ENCODE data around the gene ETV3. TPM values are rescaled to one million over a fixed set of nuclear protein-coding genes. Genes with fewer than 3 reads are reported as not detected.
A peak's percentile ranks its signal among the peaks of the same experiment; 100 is the strongest.

The ETV3 gene
- total RNA-seq, 2 experiments from 2014 or later: 11.1 to 20.4 TPM

GRCh38 chr1:157132111-157132510 is 6.1 kb downstream of the ETV3 start:
- H2AFZ ChIP-seq (ENCODE audit: low read length): no peak overlapping the region
- no peak overlapping the region for H3K27ac ChIP-seq (ENCODE audit: low read depth, low read length, poor library complexity, severe bottlenecking)
- H3K4me3 ChIP-seq (ENCODE audit: low read depth, low read length, poor library complexity, severe bottlenecking): no peak overlapping the region
- H3K9me3 ChIP-seq (ENCODE audit: low read length): no peaks in the 10 kb centered on the region
- intact Hi-C loops (cut with micrococcal nuclease; ENCODE audit: unreplicated experiment): no loop called here
- CTCF ChIA-PET (ENCODE audit: unreplicated experiment): no interaction called here
- DNase-seq (ENCODE audit: low spot score): no peak
- POLR2A ChIA-PET: no interaction called here
- no peak overlapping the region for H3K4me2 ChIP-seq (ENCODE audit: low read length)
- H3K4me1 ChIP-seq (ENCODE audit: insufficient read depth, low read length, poor library complexity, severe bottlenecking): peaks cover 11% of the 10 kb centered on the region
- H3K79me2 ChIP-seq (ENCODE audit: insufficient read depth, low read depth, low read length): peaks cover 15% of the 10 kb centered on the region
- no peaks in the 10 kb centered on the region for H3K9me2 ChIP-seq (ENCODE audit: insufficient read depth, low read length)
- no TSS peak for BruUV-seq (replicated peaks)
- peaks cover 83% of the 10 kb centered on the region for H3K36me3 ChIP-seq (ENCODE audit: insufficient read depth, low read length)
- TF ChIP-seq CTCF (conservative IDR thresholded peaks at IDR 0.05; ENCODE audit: low read length) (no peak), EZH2phosphoT487 (IDR thresholded peaks at IDR 0.05; ENCODE audit: borderline replicate concordance, low read depth, low read length) (no peak)
- H4K20me1 ChIP-seq (ENCODE audit: insufficient read depth, low read length): peaks cover 13% of the 10 kb centered on the region

- Histone ChIP-seq H3K36me3 (ENCODE audit: insufficient read depth, low read length) (peaks cover 87% of the 10 kb centered on the region), H3K4me2 (ENCODE audit: low read length) (no peak overlapping the region), H3K27ac (ENCODE audit: low read depth, low read length, poor library complexity, severe bottlenecking) (no peak overlapping the region), H3K9me2 (ENCODE audit: insufficient read depth, low read length) (no peaks in the 10 kb centered on the region), H3K4me3 (ENCODE audit: low read depth, low read length, poor library complexity, severe bottlenecking) (no peak overlapping the region), H3K9me3 (ENCODE audit: low read length) (no peaks in the 10 kb centered on the region), H4K20me1 (ENCODE audit: insufficient read depth, low read length) (peaks cover 5% of the 10 kb centered on the region), H3K79me2 (ENCODE audit: insufficient read depth, low read depth, low read length) (peaks cover 7% of the 10 kb centered on the region), H3K4me1 (ENCODE audit: insufficient read depth, low read length, poor library complexity, severe bottlenecking) (peaks cover 3% of the 10 kb centered on the region), H2AFZ (ENCODE audit: low read length) (no peak overlapping the region)
- ChIA-PET CTCF (ENCODE audit: unreplicated experiment) (no interaction called here), POLR2A (no interaction called here)
- intact Hi-C loops (cut with micrococcal nuclease; ENCODE audit: unreplicated experiment): no loop called here
- TF ChIP-seq CTCF (conservative IDR thresholded peaks at IDR 0.05; ENCODE audit: low read length) (no peak), EZH2phosphoT487 (IDR thresholded peaks at IDR 0.05; ENCODE audit: borderline replicate concordance, low read depth, low read length) (no peak)
- no TSS peak for BruUV-seq (replicated peaks)
- no peak for DNase-seq (ENCODE audit: low spot score)
Measured at GRCh38 chr1:157131281-157131680, 6.9 kb downstream of the ETV3 start.

GRCh38 chr1:157124855-157125254 is 13.3 kb downstream of the ETV3 start:
- Histone ChIP-seq H3K4me1 (ENCODE audit: insufficient read depth, low read length, poor library complexity, severe bottlenecking) (no peaks in the 10 kb centered on the region), H3K4me2 (ENCODE audit: low read length) (no peak overlapping the region), H3K36me3 (ENCODE audit: insufficient read depth, low read length) (peaks cover 64% of the 10 kb centered on the region), H4K20me1 (ENCODE audit: insufficient read depth, low read length) (no peaks in the 10 kb centered on the region), H3K4me3 (ENCODE audit: low read depth, low read length, poor library complexity, severe bottlenecking) (no peak overlapping the region), H3K9me3 (ENCODE audit: low read length) (no peaks in the 10 kb centered on the region), H2AFZ (ENCODE audit: low read length) (no peak overlapping the region), H3K9me2 (ENCODE audit: insufficient read depth, low read length) (no peaks in the 10 kb centered on the region), H3K27ac (ENCODE audit: low read depth, low read length, poor library complexity, severe bottlenecking) (no peak overlapping the region), H3K79me2 (ENCODE audit: insufficient read depth, low read depth, low read length) (no peaks in the 10 kb centered on the region)
- CTCF ChIA-PET (ENCODE audit: unreplicated experiment): no interaction called here
- DNase-seq (ENCODE audit: low spot score): no peak
- intact Hi-C loops (cut with micrococcal nuclease; ENCODE audit: unreplicated experiment): no loop called here
- BruUV-seq (replicated peaks): no TSS peak
- 0 out of 2 replicates have a peak, but pooled peaks have one; percentile 29 for TF ChIP-seq CTCF (conservative IDR thresholded peaks at IDR 0.05; ENCODE audit: low read length)
- no peak for TF ChIP-seq EZH2phosphoT487 (IDR thresholded peaks at IDR 0.05; ENCODE audit: borderline replicate concordance, low read depth, low read length)
- POLR2A ChIA-PET: no interaction called here
